D721Med (cell line): Measurements from ENCODE around the gene GNPTG.
A peak's percentile ranks its signal among the peaks of the same experiment; 100 is the strongest.

ENCODE experiments used
- DNase-seq: peaks from one replicate; pipeline ENCODE4 v3.0.0; 2011; ENCODE audit warnings: low spot score; ENCODE audit not compliant: insufficient read length
- FAIRE-seq: peaks from 2 replicates; lab custom pipeline; 2011; peaks lifted over from hg19 to GRCh38; lab: Jason Lieb, UNC
- CTCF ChIP-seq: IDR thresholded peaks from 2 replicates; pipeline ENCODE4 v1.5.1; 2012; ENCODE audit warnings: mild to moderate bottlenecking, control low read depth; ENCODE audit not compliant: insufficient read depth; ENCODE audit errors: missing control alignments

GNPTG gene

GRCh38 chr16:1345651-1346421 is 5.9 kb upstream of the GNPTG start:
- FAIRE-seq (no peak), DNase-seq (no peak)
- no peak for TF ChIP-seq CTCF

GRCh38 chr16:1346422-1347285 is 5.1 kb upstream of the GNPTG start:
- peak; percentile 13 for TF ChIP-seq CTCF
- FAIRE-seq (no peak), DNase-seq (no peak)

- DNase-seq (no peak), FAIRE-seq (no peak)
- no peak for TF ChIP-seq CTCF
Measured at GRCh38 chr16:1347286-1347855, 4.4 kb upstream of the GNPTG start.

GRCh38 chr16:1347962-1348361 is 3.8 kb upstream of the GNPTG start:
- no peak for TF ChIP-seq CTCF
- FAIRE-seq = no peak
- no peak for DNase-seq

- no peak for TF ChIP-seq CTCF
- no peak for DNase-seq
- no peak for FAIRE-seq
Measured at GRCh38 chr16:1348441-1348840, 3.3 kb upstream of the GNPTG start.

- no peak for TF ChIP-seq CTCF
- DNase-seq (no peak), FAIRE-seq (no peak)
Measured at GRCh38 chr16:1348926-1349325, 2.8 kb upstream of the GNPTG start.
